DMS153 (cell line): ENCODE measurements around the gene GLG1.
A peak's percentile ranks its signal among the peaks of the same experiment; 100 is the strongest.
"Not testable (repeated sequence)": the region's sequence is repeated elsewhere in the genome, so short reads cannot be mapped to it uniquely, and the experiment has no call there.

Experiments
- DNase-seq: peaks from one replicate; lab custom pipeline; 2025; lab: John Stamatoyannopoulos, UW

GLG1 gene

DNA sequence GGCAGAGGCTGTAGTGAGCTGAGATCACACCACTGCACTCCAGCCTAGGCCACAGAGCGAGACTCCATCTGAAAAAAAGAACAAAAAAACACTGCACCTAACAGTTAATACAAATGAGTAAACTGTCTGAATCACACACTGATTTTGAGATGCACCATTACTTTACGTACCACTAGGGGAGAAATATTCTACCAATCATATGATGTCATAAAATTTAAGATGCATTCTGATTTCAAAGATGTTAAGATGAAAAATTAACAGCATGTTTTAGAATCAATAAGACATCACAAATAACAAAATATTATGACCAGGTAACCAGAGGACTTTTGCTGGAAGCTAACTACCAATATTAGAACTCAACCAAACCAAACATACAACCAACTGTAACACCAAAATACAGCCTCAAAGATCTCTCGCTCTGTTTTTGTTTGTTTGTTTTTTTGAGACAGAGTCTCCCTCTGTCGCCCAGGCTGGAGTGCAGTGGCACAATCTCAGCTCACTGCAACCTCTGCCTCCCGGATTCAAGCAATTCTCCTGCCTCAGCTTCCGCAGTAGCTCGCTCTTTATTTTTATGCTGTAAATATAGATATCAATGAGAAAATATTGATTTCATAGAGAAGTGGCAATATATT lies 31.6 kb downstream of the GLG1 start:
- DNase-seq: no peak

DNA sequence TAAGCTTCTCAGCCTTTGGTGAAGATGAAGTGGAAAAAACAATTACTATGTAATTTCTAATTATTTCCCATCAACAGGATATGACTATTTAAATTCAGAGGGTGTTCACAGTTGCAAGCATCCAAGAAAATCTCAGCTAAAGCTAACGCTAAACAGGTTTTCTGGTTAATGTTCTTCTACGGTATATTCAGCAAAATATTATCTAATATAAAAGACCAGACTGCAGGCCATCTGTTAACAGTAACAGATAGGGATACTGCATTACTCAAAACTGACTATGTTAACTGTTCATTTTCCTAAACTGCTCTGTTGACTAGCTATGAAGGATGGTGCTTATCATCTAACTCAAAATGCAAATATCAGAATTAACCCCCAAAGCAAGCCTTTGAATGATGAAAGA lies 32.8 kb downstream of the GLG1 start:
- no peak for DNase-seq

DNA sequence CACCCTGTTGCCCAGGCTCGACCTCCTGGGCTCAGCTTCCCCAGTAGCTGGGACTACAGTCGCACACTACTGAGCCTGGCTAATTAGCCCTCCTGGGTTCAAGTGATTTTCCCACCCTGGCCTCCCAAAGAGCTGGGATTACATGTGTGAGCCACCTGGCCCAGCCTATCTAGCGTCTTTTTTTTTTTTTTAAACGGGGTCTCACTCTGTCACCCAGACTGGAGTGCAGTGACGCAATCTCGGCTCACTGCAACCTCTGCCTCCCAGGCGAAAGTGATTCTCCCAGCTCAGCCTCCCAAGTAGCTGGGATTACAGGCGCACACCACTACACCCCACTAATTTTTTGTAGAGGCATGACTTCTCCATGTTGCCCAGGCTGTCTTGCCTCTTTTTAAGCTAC lies 33.3 kb downstream of the GLG1 start:
- DNase-seq: no peak

DNA sequence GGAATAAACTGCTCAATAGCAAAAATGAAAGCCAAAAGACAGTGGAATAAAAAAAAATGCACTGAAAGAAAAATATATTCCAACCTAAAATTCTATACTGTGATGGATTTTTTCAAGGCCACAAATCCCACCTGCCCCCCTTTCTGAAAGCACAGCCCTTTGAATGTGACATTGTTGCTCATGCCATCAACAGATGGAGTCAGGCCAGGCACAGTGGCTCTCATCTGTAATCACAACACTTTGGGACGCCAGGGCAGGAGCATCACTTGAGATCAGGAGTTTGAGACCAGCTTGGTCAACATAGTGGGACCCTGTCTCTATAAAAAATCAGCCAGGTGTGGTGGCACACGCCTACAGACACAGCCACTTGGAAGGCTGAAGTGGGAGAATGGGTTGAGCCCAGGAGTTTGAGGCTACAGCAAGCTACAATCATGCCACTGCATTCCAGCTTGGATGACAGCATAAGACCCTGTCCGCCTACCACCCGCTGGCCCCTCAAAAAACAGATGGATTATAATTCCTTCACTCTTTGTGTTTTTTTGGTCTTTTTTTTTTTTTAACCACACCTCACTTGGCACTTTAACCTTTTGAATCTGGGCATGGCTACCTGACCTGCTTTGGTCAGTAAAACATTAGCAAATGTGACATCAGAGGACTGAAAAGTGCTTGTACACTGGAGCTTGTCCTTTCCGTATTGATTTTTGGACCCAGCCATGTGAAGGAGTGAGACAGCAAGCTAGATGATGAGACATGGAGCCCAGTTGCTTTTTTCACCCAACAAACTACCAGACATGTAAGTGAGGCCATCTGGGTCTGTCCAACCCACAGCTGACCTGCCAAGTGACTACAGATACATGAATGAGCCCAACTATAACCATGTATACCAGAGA lies 36.3 kb downstream of the GLG1 start:
- DNase-seq: no peak

DNA sequence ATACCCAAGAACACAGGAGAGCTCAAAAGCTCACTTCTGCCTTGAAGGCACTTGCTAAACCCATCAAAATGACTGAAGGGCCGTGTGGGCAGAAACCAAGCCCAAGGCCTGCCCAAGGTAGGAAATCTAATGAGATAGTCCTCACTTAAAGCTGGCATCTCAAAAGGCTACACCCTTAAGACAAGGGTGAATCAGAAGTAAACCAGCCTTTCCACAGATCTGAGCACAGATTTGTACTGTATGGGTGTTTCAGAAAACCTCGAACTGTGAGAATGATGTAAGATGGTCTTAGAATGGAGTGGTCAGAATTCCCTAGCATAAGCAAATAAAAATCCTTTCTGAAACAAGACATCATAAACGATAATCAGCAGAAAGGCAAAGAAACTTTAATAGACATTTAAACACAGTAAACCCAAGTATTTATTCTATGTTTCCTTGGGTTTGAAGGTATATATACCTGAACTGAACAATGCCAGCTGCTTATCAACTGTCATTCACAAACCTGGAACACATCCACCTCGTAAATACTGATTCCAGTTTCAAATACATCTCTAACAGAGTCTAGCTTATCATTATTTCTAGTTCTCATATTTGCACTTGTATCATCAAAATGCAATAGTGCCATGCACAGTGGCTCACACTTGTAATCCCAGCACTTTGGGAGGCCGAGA lies 37.8 kb downstream of the GLG1 start:
- DNase-seq: no peak

DNA sequence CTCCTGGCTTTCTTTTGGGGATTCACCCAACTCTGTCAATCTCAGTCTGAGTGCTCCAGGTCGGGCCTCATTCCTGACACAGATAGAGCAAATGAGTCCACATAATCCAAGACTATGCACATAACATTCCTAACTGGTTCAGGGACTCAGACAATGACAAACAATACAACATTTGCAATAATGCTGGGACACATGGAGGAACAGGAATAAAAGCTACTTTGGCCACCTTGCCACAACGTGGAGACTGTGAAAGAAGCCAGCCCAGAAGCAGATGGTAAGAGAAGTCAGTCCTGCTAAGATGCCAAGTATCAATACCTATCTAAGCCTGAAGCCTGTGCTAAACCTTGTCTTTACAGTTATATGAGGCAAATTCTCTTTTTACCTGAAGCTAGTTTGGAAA lies 39.0 kb downstream of the GLG1 start:
- DNase-seq: no peak

DNA sequence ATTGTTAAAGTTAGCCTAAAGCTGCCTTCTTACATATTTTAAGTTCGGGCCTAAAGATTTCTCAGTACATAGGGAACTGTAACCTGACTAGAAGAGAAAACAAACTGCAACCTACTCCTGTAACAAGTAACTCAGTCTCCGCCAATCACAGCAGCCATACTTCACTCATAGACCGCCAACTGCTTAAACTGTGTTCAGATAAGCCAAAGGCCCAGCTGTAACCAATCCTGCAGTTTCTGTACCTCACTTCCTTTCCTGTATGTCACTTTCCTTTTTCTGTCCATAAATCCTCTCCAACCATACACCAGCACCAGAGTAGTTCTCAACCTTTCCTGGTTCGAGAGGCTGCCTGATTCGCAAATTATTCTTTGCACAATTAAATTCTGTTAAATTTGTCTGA lies 41.5 kb downstream of the GLG1 start:
- DNase-seq: no peak

DNA sequence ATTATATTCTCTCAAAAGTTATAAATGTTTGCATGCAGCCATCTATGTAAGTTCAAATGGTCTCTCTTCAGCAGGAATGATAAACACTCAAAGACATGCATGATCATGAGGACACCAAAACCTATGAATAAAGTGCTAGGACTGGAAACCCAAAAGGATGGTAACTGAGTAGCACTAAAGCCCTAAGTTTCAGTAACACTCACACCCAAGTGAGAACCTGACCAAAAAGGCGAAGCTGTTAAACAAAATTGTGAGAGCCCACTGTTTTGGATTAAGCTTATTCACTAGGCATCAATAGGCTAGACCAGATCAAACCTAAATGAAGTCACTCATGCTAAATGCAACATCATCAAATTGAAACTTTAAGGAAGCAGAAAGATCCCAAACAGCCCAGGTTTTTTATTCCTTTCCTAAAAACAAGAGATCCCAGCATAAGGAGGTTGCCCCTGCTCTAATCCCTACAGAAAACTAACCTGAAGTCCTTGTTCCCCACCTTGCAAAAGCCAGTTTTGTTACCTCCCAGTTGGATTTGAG lies 42.4 kb downstream of the GLG1 start:
- DNase-seq: no peak

DNA sequence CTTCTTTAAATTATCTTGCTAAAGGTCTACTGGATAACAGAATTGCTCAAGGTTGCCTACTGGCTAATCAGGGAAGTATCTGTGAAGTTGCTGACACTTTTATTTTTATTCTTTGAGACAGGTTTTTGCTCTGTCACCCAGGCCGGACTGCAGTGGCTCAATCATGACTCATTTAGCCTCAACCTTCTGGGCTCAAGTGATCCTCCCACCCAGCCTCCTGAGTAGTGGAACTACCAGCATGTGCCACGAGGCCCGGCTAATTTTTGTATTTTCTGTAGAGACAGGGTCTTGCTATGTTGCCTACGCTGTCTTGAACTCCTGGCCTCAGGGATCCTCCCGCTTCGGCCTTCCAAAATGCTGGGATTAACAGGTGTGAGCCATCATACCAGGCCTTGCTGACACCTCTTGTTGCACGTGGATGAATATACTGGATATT lies 43.1 kb downstream of the GLG1 start:
- no peak for DNase-seq

DNA sequence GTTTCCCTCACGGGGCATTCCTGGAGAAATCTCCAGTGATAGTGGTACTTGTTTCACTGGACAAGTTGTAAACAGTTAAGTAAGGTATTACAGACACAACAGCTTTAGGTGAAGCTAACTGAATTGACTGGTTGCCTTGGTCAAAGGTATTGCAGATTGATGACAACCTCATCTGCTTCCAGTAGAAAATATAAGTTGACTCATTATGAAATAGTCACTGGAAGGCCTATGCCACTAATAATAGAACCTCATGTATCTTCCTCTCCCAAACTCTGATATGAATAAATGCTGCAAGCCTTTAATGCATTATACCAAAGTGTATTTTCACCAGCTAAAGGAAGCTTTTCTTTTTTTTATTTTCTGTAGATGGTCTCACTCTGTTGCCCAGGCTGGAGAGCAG lies 44.8 kb downstream of the GLG1 start:
- no peak for DNase-seq

DNA sequence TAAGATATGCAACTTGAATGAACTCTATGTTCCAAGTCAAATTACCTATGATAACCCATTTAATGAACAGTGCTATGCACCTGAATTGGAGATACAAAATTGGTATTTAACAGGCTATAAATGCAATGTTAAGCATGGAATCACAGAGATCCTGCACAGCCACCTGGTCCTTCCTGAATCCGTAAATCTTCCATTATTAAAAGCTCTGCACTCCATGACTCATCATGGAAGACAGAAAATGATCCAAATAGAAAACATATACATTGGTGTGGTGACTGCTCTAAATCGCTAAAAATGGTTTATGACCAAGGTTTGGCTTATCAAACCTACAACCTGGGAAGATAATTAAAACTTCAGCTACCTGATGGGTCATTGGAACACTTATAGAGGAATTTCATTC lies 45.3 kb downstream of the GLG1 start:
- no peak for DNase-seq

DNA sequence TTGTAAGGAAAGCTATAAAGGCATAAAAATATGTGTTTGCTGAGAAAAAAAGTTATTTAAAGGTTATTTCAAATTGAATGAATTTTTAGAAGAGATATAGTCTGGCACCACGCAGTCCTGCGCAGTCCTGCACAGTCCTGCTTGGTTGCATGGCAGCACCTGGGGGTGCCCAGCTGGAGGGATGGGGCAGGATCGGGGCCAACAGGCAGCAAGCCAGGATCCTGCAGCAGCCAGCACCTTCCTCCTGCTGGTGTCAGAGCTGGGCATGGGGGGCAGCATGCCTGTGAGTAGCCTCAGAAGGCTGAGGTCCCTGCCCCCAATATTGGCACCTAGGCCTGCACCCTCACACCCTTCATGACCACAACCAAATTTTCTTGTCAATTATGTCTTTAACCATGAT lies 46.0 kb downstream of the GLG1 start:
- DNase-seq: no peak

DNA sequence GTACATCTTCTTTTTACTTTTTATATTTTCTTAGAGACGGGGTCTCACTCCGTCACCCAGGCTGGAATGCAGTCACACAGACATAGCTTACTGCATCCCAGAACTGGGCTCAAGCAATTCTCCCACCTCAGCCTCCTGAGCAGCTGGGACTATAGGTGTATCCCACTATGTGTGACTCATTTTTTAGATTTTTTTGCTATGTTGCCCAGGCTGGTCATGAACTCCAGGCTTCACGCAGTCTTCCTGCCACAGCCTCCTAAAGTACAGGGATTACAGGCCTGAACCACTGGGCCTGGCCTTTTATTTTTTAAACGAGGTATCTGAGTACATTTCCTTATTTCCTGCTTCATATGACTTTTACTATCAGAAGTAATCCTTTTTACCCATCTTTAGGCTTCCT lies 48.0 kb downstream of the GLG1 start:
- DNase-seq: no peak

DNA sequence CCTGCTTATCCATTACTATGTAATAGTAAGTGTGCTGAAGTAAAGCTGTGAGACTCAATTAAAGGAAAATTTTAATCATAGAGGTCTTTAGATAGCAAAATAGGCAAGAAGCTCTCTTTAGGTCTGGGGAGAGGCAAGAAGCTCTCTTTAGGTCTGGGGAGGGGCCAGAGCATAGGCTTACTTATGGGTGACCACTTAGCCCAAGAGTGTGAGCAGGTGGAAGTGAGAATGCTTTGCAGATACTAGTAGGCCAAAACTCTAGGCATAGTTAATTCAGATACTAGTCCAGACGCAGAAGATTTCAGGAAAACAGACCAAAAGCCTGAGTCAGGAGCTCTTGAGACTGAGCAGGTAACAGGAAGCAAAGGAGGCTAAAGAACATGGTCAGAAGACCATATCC lies 49.6 kb downstream of the GLG1 start:
- DNase-seq: no peak

DNA sequence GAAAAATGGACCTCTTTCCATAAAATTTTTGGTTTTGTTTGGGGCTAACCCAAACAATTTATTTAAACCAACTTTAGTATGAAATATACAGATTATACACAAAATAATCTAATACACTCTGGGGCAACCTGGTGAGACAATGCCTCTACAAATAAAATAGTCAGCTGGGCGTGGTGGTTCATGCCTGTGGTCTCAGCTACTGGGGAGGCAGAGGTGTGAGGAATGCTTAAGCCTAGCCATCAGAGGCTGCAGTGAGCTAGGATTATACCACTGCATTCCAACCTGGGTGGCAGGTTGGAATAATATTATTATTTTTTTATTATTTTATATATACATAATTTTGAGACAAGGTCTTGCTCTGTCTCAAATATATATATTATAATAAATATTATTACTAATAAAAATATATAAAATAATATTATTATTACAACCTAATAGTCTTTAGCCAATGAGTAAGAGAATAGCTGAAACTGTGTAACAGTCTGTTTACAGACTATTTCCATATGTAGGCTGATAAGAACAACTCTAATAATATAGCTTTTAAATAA lies 50.5 kb downstream of the GLG1 start:
- DNase-seq: no peak

DNA sequence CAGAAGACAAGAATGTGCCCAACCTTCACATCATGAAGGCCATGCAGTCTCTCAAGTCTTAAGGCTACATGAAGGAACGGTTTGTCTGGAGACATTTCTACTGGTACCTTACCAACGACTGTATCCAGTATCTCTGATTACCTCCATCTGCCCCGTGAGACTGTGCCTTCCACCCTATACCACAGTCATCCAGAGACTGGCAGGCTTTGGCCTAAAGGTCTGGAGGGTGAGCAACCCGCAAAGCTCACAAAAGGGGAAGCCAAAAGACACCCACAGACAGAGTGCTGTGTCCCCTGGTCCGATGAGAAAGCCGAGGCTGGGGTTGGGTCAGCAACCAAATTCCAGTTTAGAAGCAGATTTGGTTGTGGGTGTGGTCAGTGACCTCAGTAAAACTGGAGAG lies 54.6 kb downstream of the GLG1 start:
- DNase-seq: not testable (repeated sequence)

DNA sequence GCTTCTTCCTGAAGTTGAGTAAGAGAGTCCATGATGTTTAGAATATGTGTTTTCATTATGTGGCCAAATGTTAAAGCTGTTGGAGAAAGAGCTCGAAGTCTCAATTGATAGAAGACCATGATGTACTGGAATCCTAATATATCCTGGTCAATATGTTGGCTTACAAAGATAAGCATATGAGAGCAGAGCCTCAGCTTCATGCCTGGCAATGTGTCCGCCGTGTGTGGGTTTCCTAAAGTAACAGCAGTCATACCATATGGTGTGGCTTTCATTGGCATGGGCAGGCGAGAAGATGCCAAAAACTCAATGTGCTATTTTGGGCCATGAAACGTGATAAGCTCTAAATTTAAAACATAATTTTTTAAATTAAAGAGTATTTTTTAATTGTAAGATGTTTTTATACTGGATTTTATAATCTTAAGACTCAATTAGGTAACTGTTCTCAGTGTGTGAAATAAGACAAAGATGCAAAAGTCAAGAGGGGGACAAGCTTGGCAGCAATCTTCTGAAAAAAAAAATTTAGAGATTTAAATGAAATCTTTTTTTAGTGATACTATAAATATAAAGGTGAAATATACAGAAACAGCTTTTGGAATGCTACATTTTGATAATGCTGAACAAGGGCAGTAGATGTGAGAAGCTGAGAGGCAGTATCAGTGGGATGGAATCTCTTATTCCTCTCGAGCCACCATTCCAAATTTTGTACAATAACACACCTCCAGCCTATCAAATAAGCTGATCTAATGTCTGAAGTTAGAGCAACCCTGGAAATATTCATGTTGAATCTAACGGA lies 56.5 kb downstream of the GLG1 start:
- not testable (repeated sequence) for DNase-seq

DNA sequence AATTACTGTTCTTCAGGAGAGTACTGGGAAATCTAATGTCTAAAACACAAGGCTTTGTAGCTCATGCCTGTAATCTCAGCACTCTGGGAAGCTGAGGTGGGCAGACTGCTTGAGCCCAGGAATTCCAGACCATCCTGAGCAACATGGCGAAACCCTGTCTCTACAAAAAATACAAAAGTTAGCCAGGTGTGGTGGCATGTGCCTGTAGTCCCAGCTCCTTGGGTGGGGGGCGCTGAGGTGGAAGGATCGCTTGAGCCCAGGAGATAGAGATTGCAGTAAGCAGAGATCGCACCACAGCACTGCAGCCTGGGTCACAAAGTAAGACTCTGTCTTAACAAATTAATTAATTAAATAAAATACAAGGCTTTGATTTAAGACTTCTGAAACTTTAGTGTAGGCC lies 60.8 kb downstream of the GLG1 start:
- DNase-seq: not testable (repeated sequence)

DNA sequence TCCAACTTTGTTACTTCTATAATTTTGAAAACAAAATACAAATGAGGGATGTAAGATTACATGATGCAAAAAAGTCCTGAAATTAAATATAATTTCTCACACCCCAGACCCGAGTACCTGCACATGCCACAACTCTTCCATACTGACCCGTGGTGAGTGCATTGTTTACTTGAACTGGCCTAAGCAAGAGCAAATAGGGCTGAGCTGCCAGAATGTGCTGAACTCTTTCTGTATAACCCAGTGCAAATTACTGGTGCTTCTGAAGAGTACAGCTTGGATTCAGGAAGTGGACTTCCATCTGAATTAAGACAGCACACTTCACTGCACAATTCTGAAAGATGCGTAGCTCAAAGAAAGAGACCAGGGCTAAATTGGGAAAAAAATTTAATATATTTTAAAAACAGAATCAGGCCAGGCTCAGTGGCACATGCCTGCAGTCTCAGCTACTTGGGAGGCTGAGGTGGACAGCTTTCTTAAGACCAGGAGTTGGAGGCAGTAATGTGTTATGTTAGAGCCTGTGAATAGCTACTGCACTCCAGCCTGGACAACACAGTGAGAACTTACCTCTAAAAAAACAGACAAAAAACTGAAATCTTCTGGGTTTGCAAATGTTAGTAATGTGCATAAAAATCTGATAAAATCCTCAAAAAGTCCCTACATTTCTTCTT lies 63.9 kb downstream of the GLG1 start:
- DNase-seq: not testable (repeated sequence)

DNA sequence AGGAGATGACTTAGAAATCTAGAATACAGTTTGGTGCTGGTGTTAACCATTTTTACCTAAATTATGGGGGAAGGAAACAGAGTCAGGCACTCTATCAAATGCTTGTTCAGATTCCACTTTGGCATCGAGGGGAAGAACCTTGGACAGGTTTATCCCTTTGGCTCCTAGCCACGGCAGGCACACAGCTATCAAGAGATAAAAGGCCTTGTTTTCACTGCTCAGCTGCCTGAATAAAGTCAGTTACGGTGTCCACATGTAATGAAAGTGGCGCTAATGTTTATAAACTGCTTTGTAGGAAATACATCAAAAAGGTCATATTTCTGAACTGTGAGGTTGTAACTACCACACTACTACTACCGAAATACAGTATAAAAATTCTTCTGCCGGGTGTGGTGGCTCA lies 66.3 kb downstream of the GLG1 start:
- peak; percentile 31 for DNase-seq

DNA sequence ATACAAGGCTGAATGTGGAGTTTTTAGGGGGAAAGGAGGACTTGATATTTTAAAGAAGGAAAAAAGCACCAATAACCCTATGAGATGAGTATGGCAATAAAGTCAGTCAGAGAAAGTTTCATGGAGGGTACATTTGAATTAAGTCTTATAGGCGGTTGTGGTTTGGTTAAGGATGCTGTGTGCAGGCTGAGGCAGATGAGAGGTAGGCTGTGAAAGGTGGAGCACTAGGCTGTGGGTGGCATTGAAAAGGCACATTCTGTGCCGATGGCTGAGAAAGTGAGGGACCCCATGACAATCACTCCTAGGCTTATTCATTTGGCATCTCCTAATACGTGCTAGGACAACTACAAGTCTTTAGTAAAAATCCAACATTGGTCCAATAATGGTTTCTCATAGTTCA lies 68.1 kb downstream of the GLG1 start:
- not testable (repeated sequence) for DNase-seq
